HepG2 (cell line): ENCODE measurements around the gene SH3BP2.

ENCODE experiments used
- ATF7 ChIP-seq, 2 experiments: fragments of 450-650 bp in 1 of 2; sonication (generic) in 1 of 2; formaldehyde crosslinking in 1 of 2; IDR thresholded peaks; 2 replicates each; pipeline versions ENCODE4 v1.4.0 to v1.6.1; 2016 to 2020; ENCODE audit warnings: antibody characterized with exemption in 1 of 2, mild to moderate bottlenecking in 1 of 2, missing genetic modification reagents in 1 of 2
- CHD2 ChIP-seq: IDR thresholded peaks from 2 replicates; pipeline ENCODE4 v1.6.1; 2011; ENCODE audit warnings: low read depth, low read length, improper control_type of control experiment
- CREM ChIP-seq, 2 experiments: sonication (generic) in 1 of 2; formaldehyde crosslinking in 1 of 2; IDR thresholded peaks; 2 replicates each; pipeline versions ENCODE4 v1.4.0 to v1.6.1; 2016 to 2020; ENCODE audit warnings: antibody characterized with exemption in 1 of 2, mild to moderate bottlenecking in 1 of 2, missing genetic modification reagents in 1 of 2
- ISL2 ChIP-seq: sonication (generic); formaldehyde crosslinking; IDR thresholded peaks from 2 replicates; pipeline ENCODE4 v1.5.0; 2020; ENCODE audit warnings: missing genetic modification reagents
- NCOA2 ChIP-seq: sonication (generic); formaldehyde crosslinking; IDR thresholded peaks from 2 replicates; pipeline ENCODE4 v1.8.0; 2022; ENCODE audit warnings: inconsistent platforms
- NCOR1 ChIP-seq: fragments of 200-600 bp; sonication (generic); IDR thresholded peaks from 2 replicates; pipeline ENCODE4 v1.7.0; 2017; ENCODE audit warnings: antibody characterized with exemption, low read length, borderline replicate concordance
- POLR2A ChIP-seq, 2 experiments: IDR thresholded peaks; 2 replicates each; pipeline ENCODE4 v1.6.1; 2011; ENCODE audit warnings: low read depth in 2 of 2, low read length in 2 of 2, mild to moderate bottlenecking in 1 of 2, moderate library complexity in 1 of 2; ENCODE audit not compliant: insufficient read depth in 1 of 2
- TCF7 ChIP-seq: sonication (generic); IDR thresholded peaks from 2 replicates; pipeline ENCODE4 v1.6.1; 2016; ENCODE audit warnings: antibody characterized with exemption, low read depth
- ZC3H13 ChIP-seq: sonication (generic); formaldehyde crosslinking; IDR thresholded peaks from 2 replicates; pipeline ENCODE4 v1.8.1; 2023; ENCODE audit warnings: mild to moderate bottlenecking, missing genetic modification reagents, moderate library complexity
- ZNF101 ChIP-seq: sonication (generic); formaldehyde crosslinking; IDR thresholded peaks from 2 replicates; pipeline ENCODE4 v1.4.0; 2020; ENCODE audit warnings: mild to moderate bottlenecking, low read depth, missing genetic modification reagents, borderline replicate concordance
- ZNF121 ChIP-seq: sonication (generic); formaldehyde crosslinking; IDR thresholded peaks from 2 replicates; pipeline ENCODE4 v1.5.0; 2020; ENCODE audit warnings: mild to moderate bottlenecking, missing genetic modification reagents
- ZNF205 ChIP-seq: IDR thresholded peaks from 2 replicates; pipeline ENCODE4 v1.6.1; 2018; ENCODE audit warnings: missing biosample characterization, missing genetic modification reagents
- TF ChIP-seq, protein P1 (sequence below): sonication (generic); formaldehyde crosslinking; IDR thresholded peaks from 2 replicates; pipeline ENCODE4 v1.5.0; 2020; ENCODE audit warnings: mild to moderate bottlenecking, missing genetic modification reagents, moderate library complexity
- TF ChIP-seq, protein P2 (sequence below): sonication (generic); formaldehyde crosslinking; IDR thresholded peaks from 2 replicates; pipeline ENCODE4 v1.4.0; 2020; ENCODE audit warnings: missing genetic modification reagents, borderline replicate concordance

DNA sequence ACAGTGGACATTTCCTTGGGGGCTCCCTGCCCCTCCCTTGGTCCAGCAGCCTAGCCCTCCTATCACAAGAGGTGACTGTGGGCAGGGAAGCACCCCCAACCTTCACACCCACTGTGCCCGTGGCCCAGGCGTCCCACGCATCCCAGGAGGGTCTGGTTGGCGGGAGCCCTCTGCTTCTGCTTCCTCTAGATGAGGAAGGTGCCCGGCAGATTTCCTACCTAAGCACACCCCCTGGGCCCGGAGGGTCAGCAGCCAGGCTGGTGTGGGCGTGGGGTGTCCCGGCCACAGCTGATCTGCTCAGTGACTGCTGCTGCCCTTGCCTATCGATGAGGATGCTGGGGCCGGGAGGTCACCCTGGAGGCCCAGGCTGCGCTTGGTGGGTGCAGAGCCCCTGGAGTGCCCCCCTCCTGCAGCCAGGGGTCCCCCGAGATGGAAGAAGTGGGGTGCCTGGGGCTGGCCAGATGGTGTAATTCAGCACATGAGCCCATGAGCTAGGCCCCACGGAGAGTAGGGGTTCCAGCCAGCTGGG is 12.2 kb downstream of the SH3BP2 start:
- TF ChIP-seq ZNF101 (CRISPR knock-in tag) (no peak), CHD2 (no peak), POLR2A (IDR thresholded peaks at IDR 0.05; ENCODE audit: insufficient read depth in 1 of 2, low read depth in 2 of 2, low read length in 2 of 2) (no peak), ISL2 (CRISPR knock-in tag) (no peak), ZC3H13 (CRISPR knock-in tag) (no peak), ATF7 (IDR thresholded peaks at IDR 0.05) (no peak), ATF7 (CRISPR knock-in tag; IDR thresholded peaks at IDR 0.05) (no peak), ZNF205 (no peak), CREM (IDR thresholded peaks at IDR 0.05) (no peak), CREM (CRISPR knock-in tag; IDR thresholded peaks at IDR 0.05) (no peak), NCOA2 (CRISPR knock-in tag) (no peak), TCF7 (no peak), NCOR1 (no peak), ZNF121 (CRISPR knock-in tag) (no peak)
- TF ChIP-seq, protein P1, sequence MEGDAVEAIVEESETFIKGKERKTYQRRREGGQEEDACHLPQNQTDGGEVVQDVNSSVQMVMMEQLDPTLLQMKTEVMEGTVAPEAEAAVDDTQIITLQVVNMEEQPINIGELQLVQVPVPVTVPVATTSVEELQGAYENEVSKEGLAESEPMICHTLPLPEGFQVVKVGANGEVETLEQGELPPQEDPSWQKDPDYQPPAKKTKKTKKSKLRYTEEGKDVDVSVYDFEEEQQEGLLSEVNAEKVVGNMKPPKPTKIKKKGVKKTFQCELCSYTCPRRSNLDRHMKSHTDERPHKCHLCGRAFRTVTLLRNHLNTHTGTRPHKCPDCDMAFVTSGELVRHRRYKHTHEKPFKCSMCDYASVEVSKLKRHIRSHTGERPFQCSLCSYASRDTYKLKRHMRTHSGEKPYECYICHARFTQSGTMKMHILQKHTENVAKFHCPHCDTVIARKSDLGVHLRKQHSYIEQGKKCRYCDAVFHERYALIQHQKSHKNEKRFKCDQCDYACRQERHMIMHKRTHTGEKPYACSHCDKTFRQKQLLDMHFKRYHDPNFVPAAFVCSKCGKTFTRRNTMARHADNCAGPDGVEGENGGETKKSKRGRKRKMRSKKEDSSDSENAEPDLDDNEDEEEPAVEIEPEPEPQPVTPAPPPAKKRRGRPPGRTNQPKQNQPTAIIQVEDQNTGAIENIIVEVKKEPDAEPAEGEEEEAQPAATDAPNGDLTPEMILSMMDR (CRISPR knock-in tag) = no peak
- TF ChIP-seq, protein P2, sequence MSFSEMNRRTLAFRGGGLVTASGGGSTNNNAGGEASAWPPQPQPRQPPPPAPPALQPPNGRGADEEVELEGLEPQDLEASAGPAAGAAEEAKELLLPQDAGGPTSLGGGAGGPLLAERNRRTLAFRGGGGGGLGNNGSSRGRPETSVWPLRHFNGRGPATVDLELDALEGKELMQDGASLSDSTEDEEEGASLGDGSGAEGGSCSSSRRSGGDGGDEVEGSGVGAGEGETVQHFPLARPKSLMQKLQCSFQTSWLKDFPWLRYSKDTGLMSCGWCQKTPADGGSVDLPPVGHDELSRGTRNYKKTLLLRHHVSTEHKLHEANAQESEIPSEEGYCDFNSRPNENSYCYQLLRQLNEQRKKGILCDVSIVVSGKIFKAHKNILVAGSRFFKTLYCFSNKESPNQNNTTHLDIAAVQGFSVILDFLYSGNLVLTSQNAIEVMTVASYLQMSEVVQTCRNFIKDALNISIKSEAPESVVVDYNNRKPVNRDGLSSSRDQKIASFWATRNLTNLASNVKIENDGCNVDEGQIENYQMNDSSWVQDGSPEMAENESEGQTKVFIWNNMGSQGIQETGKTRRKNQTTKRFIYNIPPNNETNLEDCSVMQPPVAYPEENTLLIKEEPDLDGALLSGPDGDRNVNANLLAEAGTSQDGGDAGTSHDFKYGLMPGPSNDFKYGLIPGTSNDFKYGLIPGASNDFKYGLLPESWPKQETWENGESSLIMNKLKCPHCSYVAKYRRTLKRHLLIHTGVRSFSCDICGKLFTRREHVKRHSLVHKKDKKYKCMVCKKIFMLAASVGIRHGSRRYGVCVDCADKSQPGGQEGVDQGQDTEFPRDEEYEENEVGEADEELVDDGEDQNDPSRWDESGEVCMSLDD (CRISPR knock-in tag) = no peak
